ENCODE measurements around the gene SUN2. TPM values are rescaled to one million over a fixed set of nuclear protein-coding genes. Genes with fewer than 3 reads are reported as not detected.
"Not testable (repeated sequence)": the region's sequence is repeated elsewhere in the genome, so short reads cannot be mapped to it uniquely, and the experiment has no call there.

SUN2 gene
- total RNA-seq = 209 TPM
- long read RNA-seq, full-length matches to known transcripts = 3 of 633 reads
- long read RNA-seq, partial matches to known transcripts = 168 of 633 reads
- long read RNA-seq, other reads (novel, unspliced or antisense) = 462 of 633 reads

GRCh38 chr22:38755911-38756532 is at the start of gene SUN2:
SUN2 (minus strand) TSS chr22:38755998; CDS start chr22:38752628, 3,370 bp downstream.
- Histone ChIP-seq H3K27ac (peak within 1 kb of the TSS; percentile 94), H3K4me1 (peaks cover 50% of the 10 kb centered on the region), H3K27me3 (ENCODE audit: low read depth) (no peaks in the 10 kb centered on the region), H3K9me3 (no peaks in the 10 kb centered on the region), H3K4me3 (peak within 1 kb of the TSS; percentile 72), H3K36me3 (peaks cover 28% of the 10 kb centered on the region)
- TF ChIP-seq CTCF (IDR thresholded peaks at IDR 0.05) = no peak
- ATAC-seq (peak; percentile 89 to 91), DNase-seq (peak; percentile 96)
- intact Hi-C loops (cut with DNase I) = no loop called here

GRCh38 chr22:38805041-38805593 is 49.3 kb upstream of the SUN2 start:
- H3K27ac ChIP-seq; intact Hi-C loops (cut with DNase I); DNase-seq; H3K4me3 ChIP-seq; H3K9me3 ChIP-seq; H3K36me3 ChIP-seq; H3K4me1 ChIP-seq; H3K27me3 ChIP-seq (ENCODE audit: low read depth); ATAC-seq: not testable (repeated sequence)

- DNase-seq = no peak
- Histone ChIP-seq H3K36me3 (no peaks in the 10 kb centered on the region), H3K4me1 (no peaks in the 10 kb centered on the region), H3K27me3 (ENCODE audit: low read depth) (no peaks in the 10 kb centered on the region), H3K27ac (no peak overlapping the region), H3K4me3 (no peak overlapping the region), H3K9me3 (no peaks in the 10 kb centered on the region)
- TF ChIP-seq CTCF (IDR thresholded peaks at IDR 0.05) = no peak
- peak; percentile 68 to 74 for ATAC-seq
- intact Hi-C loops (cut with DNase I) = no loop called here
Measured at GRCh38 chr22:38802671-38803121, 46.9 kb upstream of the SUN2 start.

- no peak overlapping the region for H3K4me3 ChIP-seq
- no peak for ATAC-seq
- intact Hi-C loops (cut with DNase I) = no loop called here
- no peaks in the 10 kb centered on the region for H3K4me1 ChIP-seq
- no peak for TF ChIP-seq CTCF (IDR thresholded peaks at IDR 0.05)
- H3K9me3 ChIP-seq = no peaks in the 10 kb centered on the region
- no peak for DNase-seq
- H3K36me3 ChIP-seq = no peaks in the 10 kb centered on the region
- no peak overlapping the region for H3K27ac ChIP-seq
- no peaks in the 10 kb centered on the region for H3K27me3 ChIP-seq (ENCODE audit: low read depth)
Measured at GRCh38 chr22:38799265-38800002, 43.6 kb upstream of the SUN2 start.

- ATAC-seq (no peak), DNase-seq (no peak)
- TF ChIP-seq CTCF (IDR thresholded peaks at IDR 0.05) = no peak
- no peaks in the 10 kb centered on the region for H3K36me3 ChIP-seq
- intact Hi-C loops (cut with DNase I) = no loop called here
- no peaks in the 10 kb centered on the region for H3K27me3 ChIP-seq (ENCODE audit: low read depth)
- no peaks in the 10 kb centered on the region for H3K9me3 ChIP-seq
- no peak overlapping the region for H3K27ac ChIP-seq
- H3K4me1 ChIP-seq = no peaks in the 10 kb centered on the region
- no peak overlapping the region for H3K4me3 ChIP-seq
Measured at GRCh38 chr22:38798496-38798895, 42.7 kb upstream of the SUN2 start.

All from lower lobe of right lung (tissue), 2 donors.